Measurements from ENCODE around the gene CDH13. TPM values are rescaled to one million over a fixed set of nuclear protein-coding genes. Genes with fewer than 3 reads are reported as not detected.

Gene CDH13
- polyA plus RNA-seq, 2 of the 4 experiments (the other 2 are of a cell fraction): not detected

DNA sequence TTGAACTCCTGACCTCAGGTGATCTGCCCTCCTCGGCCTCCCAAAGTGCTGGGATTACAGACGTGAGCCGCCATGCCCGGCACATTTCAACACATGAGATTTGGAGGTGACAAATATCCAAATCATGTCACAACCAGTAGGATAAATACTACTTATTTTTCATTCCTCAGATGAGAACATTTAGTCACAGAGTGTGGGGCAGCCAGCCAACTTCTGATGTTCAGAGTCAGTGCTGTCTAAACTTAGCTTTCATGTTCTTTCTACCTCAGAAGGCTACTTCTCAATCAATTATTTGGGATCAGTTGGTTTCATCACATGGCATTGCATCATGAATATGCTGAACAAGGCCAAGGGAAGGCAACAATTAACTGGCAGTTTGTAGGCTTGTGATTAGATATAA, 134.5 kb downstream of the CDH13 start:
- Histone ChIP-seq H3K4me1 (no peaks in the 10 kb centered on the region), H3K27ac (no peak overlapping the region), H3K9me3 (no peaks in the 10 kb centered on the region), H3K4me3 (no peak overlapping the region), H3K4me2 (no peak overlapping the region)
- CTCF ChIA-PET: no interaction called here
- FAIRE-seq (no peak), DNase-seq (ENCODE audit: low read depth in 1 of 2, low spot score in 1 of 2) (no peak), ATAC-seq (no peak)
- 14% methylated on average over 4 of the region's 4 CpGs for WGBS (ENCODE audit: missing lambda C conversion rate)
- POLR2A ChIA-PET: no interaction called here
- TF ChIP-seq, protein P1, sequence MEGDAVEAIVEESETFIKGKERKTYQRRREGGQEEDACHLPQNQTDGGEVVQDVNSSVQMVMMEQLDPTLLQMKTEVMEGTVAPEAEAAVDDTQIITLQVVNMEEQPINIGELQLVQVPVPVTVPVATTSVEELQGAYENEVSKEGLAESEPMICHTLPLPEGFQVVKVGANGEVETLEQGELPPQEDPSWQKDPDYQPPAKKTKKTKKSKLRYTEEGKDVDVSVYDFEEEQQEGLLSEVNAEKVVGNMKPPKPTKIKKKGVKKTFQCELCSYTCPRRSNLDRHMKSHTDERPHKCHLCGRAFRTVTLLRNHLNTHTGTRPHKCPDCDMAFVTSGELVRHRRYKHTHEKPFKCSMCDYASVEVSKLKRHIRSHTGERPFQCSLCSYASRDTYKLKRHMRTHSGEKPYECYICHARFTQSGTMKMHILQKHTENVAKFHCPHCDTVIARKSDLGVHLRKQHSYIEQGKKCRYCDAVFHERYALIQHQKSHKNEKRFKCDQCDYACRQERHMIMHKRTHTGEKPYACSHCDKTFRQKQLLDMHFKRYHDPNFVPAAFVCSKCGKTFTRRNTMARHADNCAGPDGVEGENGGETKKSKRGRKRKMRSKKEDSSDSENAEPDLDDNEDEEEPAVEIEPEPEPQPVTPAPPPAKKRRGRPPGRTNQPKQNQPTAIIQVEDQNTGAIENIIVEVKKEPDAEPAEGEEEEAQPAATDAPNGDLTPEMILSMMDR (IDR thresholded peaks at IDR 0.05): no peak
- TF ChIP-seq ZFP36 (IDR thresholded peaks at IDR 0.05; ENCODE audit: borderline replicate concordance, partially characterized antibody) (no peak), MAZ (IDR thresholded peaks at IDR 0.05; ENCODE audit: borderline replicate concordance, low read depth, low read length) (no peak), RARB (CRISPR knock-in tag; IDR thresholded peaks at IDR 0.05) (no peak), HOXB13 (CRISPR knock-in tag; IDR thresholded peaks at IDR 0.05; ENCODE audit: low read depth) (no peak), CEBPB (IDR thresholded peaks at IDR 0.05) (no peak), HOXB5 (CRISPR knock-in tag; IDR thresholded peaks at IDR 0.05) (no peak), CHD2 (IDR thresholded peaks at IDR 0.05; ENCODE audit: low read length, partially characterized antibody) (no peak), MAFK (IDR thresholded peaks at IDR 0.05; ENCODE audit: partially characterized antibody) (no peak), CBX8 (IDR thresholded peaks at IDR 0.05) (no peak), PHF8 (IDR thresholded peaks at IDR 0.05; ENCODE audit: borderline replicate concordance, low read depth) (no peak)

DNA sequence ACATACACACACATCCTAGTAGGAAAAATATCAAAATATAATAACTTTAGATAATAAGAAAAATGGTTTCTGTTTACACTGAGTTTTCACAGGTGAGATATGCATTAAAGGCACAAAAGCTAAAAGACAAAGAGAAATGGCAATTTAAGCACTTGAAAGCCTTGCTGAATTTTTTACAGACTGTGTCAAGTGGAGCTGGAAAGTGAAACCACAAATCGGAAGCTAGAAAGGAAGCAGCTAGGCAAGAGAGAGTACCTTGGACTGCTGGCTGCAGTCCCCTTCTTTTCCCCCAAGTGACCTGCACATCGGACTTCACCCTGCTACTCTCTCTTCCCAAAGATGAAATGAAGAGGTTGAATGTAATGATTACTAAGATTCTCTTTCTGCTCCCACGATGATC, 135.1 kb downstream of the CDH13 start:
- no peak overlapping the region for H3K4me3 ChIP-seq

GRCh38 chr16:82763371-82763770, 136.6 kb downstream of the CDH13 start:
- no peak for DNase-seq (ENCODE audit: low read depth in 1 of 2, low spot score in 1 of 2)
- no peak for FAIRE-seq
- no peak for ATAC-seq
- no peaks in the 10 kb centered on the region for H3K9me3 ChIP-seq
- 21% methylated on average over 2 of the region's 2 CpGs for WGBS (ENCODE audit: missing lambda C conversion rate)
- TF ChIP-seq MAFK (IDR thresholded peaks at IDR 0.05; ENCODE audit: partially characterized antibody): peak; percentile 67
- no peak for TF ChIP-seq HES2 (IDR thresholded peaks at IDR 0.05)
- POLR2A ChIA-PET: no interaction called here
- no peak overlapping the region for H3K4me2 ChIP-seq
- no peak overlapping the region for H3K4me3 ChIP-seq
- no peaks in the 10 kb centered on the region for H3K4me1 ChIP-seq
- no peak overlapping the region for H3K27ac ChIP-seq
- CTCF ChIA-PET: no interaction called here

More for the DNA sequence above, 135.1 kb downstream of the CDH13 start:
- ATAC-seq: no peak
- Histone ChIP-seq H3K9me3 (no peaks in the 10 kb centered on the region), H3K27ac (no peak overlapping the region), H3K4me1 (no peaks in the 10 kb centered on the region), H3K4me2 (no peak overlapping the region)
- no peak for DNase-seq (ENCODE audit: low read depth in 1 of 2, low spot score in 1 of 2)
- ChIA-PET CTCF (no interaction called here), POLR2A (no interaction called here)
- no peak for FAIRE-seq
- TF ChIP-seq EHF (CRISPR knock-in tag; IDR thresholded peaks at IDR 0.05): no peak
- TF ChIP-seq CHD2 (IDR thresholded peaks at IDR 0.05; ENCODE audit: low read length, partially characterized antibody): no peak
- TF ChIP-seq KDM1A (IDR thresholded peaks at IDR 0.05; ENCODE audit: low read depth): no peak
- TF ChIP-seq HES2 (IDR thresholded peaks at IDR 0.05): no peak
- 12% methylated on average over 3 of the region's 3 CpGs for WGBS (ENCODE audit: missing lambda C conversion rate)

DNA sequence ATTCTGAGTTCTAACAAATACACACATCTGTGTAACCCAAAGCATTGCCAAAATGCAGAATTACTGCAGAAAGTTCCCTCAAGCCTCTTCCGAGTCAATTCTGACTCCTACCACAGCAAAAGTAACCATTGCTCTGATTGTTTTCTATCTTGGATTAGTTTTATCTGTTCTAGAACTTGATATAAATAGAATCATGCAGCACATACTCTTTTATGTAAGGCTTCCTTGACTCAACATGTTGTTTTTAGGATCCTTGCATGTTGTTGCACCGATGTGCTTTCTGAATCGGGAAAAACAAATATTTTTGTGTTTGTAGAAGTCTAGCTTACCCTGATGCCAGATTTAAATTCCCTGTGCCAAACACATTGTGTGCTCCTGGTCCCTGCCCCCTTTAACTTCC, 140.4 kb downstream of the CDH13 start:
- FAIRE-seq (no peak), DNase-seq (ENCODE audit: low read depth in 1 of 2, low spot score in 1 of 2) (no peak), ATAC-seq (no peak)
- ChIA-PET POLR2A (no interaction called here), CTCF (no interaction called here)
- WGBS (ENCODE audit: missing lambda C conversion rate): 4% methylated on average over 3 of the region's 3 CpGs
- Histone ChIP-seq H3K9me3 (no peaks in the 10 kb centered on the region), H3K4me2 (no peak overlapping the region), H3K4me3 (no peak overlapping the region), H3K4me1 (no peaks in the 10 kb centered on the region), H3K27ac (no peak overlapping the region)
- no peak for TF ChIP-seq NFE2L2 (conservative IDR thresholded peaks at IDR 0.05; ENCODE audit: low read length)
- TF ChIP-seq BHLHE40 (IDR thresholded peaks at IDR 0.05; ENCODE audit: low read depth, low read length): no peak
- no peak for TF ChIP-seq FOXS1 (CRISPR knock-in tag; IDR thresholded peaks at IDR 0.05)
- no peak for TF ChIP-seq RAD21 (conservative IDR thresholded peaks at IDR 0.05 in 1 of 2, IDR thresholded peaks at IDR 0.05 in 1 of 2)
- TF ChIP-seq MAFK (IDR thresholded peaks at IDR 0.05; ENCODE audit: partially characterized antibody): no peak
- no peak for TF ChIP-seq JUN (IDR thresholded peaks at IDR 0.05)
- TF ChIP-seq, protein P2, sequence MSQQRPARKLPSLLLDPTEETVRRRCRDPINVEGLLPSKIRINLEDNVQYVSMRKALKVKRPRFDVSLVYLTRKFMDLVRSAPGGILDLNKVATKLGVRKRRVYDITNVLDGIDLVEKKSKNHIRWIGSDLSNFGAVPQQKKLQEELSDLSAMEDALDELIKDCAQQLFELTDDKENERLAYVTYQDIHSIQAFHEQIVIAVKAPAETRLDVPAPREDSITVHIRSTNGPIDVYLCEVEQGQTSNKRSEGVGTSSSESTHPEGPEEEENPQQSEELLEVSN (IDR thresholded peaks at IDR 0.05; ENCODE audit: borderline replicate concordance, low read depth): no peak
- TF ChIP-seq, protein P1 (IDR thresholded peaks at IDR 0.05): no peak
- no peak for TF ChIP-seq RARB (CRISPR knock-in tag; IDR thresholded peaks at IDR 0.05)
- TF ChIP-seq ZSCAN20 (CRISPR knock-in tag; IDR thresholded peaks at IDR 0.05): no peak
- no peak for TF ChIP-seq KDM1A (IDR thresholded peaks at IDR 0.05; ENCODE audit: low read depth)
- TF ChIP-seq HOXA7 (CRISPR knock-in tag; IDR thresholded peaks at IDR 0.05): no peak
- no peak for TF ChIP-seq POLR2A (IDR thresholded peaks at IDR 0.05; ENCODE audit: low read length)
